OCI-LY7 (cell line): ENCODE results near the gene TINAGL1. TPM values are rescaled to one million over a fixed set of nuclear protein-coding genes. Genes with fewer than 3 reads are reported as not detected.

Experiments used
- BruUV-seq: library from RNA; stranded (reverse); fragments of 400-500 nt; replicated peaks from 2 replicates; lab custom pipeline; 2021; lab: Mats Ljungman, UMichigan
- CTCF ChIA-PET: fragments of 300-600 bp; sonication (Branson Sonifier 250); formaldehyde crosslinking; loops from one replicate; lab custom pipeline; 2022; ENCODE audit warnings: antibody characterized with exemption; ENCODE audit not compliant: unreplicated experiment; lab: Charles Lee
- POLR2A ChIA-PET: fragments of 300-600 bp; sonication (Branson Sonifier 250); formaldehyde crosslinking; loops from one replicate; lab custom pipeline; 2022; ENCODE audit warnings: antibody characterized with exemption; lab: Charles Lee
- DNase-seq: peaks from one replicate; pipeline ENCODE4 v3.0.0-alpha.2; 2015; ENCODE audit warnings: low spot score
- H2AFZ ChIP-seq: fragments of 200-600 bp; sonication (generic), shearing (Covaris generic); 2 replicates; pipeline ENCODE4 v1.6.1; 2014; ENCODE audit warnings: mild to moderate bottlenecking, antibody characterized with exemption, low read length, moderate library complexity
- H3K27ac ChIP-seq: fragments of 200-600 bp; sonication (generic); 2 replicates; pipeline ENCODE4 v1.5.1; 2014; ENCODE audit warnings: mixed run types, low read depth, mild to moderate bottlenecking, moderate library complexity, low read length, inconsistent platforms; ENCODE audit not compliant: poor library complexity, severe bottlenecking
- H3K36me3 ChIP-seq: fragments of 200-600 bp; sonication (generic); 2 replicates; pipeline ENCODE4 v1.6.1; 2014; ENCODE audit warnings: mild to moderate bottlenecking, antibody characterized with exemption, low read length, moderate library complexity, mixed read lengths; ENCODE audit not compliant: insufficient read depth
- H3K4me1 ChIP-seq: fragments of 200-600 bp; sonication (generic); 2 replicates; pipeline ENCODE4 v1.5.1; 2014; ENCODE audit warnings: mild to moderate bottlenecking, low read length; ENCODE audit not compliant: insufficient read depth, poor library complexity, severe bottlenecking
- H3K4me2 ChIP-seq: fragments of 200-600 bp; sonication (generic); 2 replicates; pipeline ENCODE4 v1.6.1; 2014; ENCODE audit warnings: mild to moderate bottlenecking, low read length
- H3K4me3 ChIP-seq: fragments of 200-600 bp; sonication (generic); 2 replicates; pipeline ENCODE4 v1.5.1; 2014; ENCODE audit warnings: mild to moderate bottlenecking, low read depth, low read length; ENCODE audit not compliant: poor library complexity, severe bottlenecking
- H3K79me2 ChIP-seq: fragments of 200-600 bp; sonication (generic); 2 replicates; pipeline ENCODE4 v1.6.1; 2016; ENCODE audit warnings: low read depth, mild to moderate bottlenecking, low read length, moderate library complexity, mixed read lengths; ENCODE audit not compliant: insufficient read depth
- H3K9me2 ChIP-seq: fragments of 200-600 bp; sonication (generic); 2 replicates; pipeline ENCODE4 v1.6.1; 2016; ENCODE audit warnings: mild to moderate bottlenecking, low read length, mixed read lengths; ENCODE audit not compliant: insufficient read depth
- H3K9me3 ChIP-seq: fragments of 200-600 bp; sonication (generic); 2 replicates; pipeline ENCODE4 v1.6.1; 2014; ENCODE audit warnings: mild to moderate bottlenecking, mixed run types, low read length, mixed read lengths
- H4K20me1 ChIP-seq: fragments of 200-600 bp; sonication (generic); 2 replicates; pipeline ENCODE4 v1.6.1; 2014; ENCODE audit warnings: mild to moderate bottlenecking, antibody characterized with exemption, low read length, moderate library complexity, mixed read lengths; ENCODE audit not compliant: insufficient read depth
- CTCF ChIP-seq: fragments of 200-600 bp; sonication (generic); conservative IDR thresholded peaks from 2 replicates; pipeline ENCODE4 v1.5.1; 2014; ENCODE audit warnings: mild to moderate bottlenecking, antibody characterized with exemption, low read length, moderate library complexity, mixed read lengths
- EZH2phosphoT487 ChIP-seq: fragments of 200-600 bp; sonication (generic); IDR thresholded peaks from 2 replicates; pipeline ENCODE4 v1.6.1; 2018; ENCODE audit warnings: low read depth, borderline replicate concordance, mild to moderate bottlenecking, mixed run types, antibody characterized with exemption, low read length, moderate library complexity, mixed read lengths
- intact Hi-C: fragments of 100-400 bp; cut with micrococcal nuclease; formaldehyde crosslinking; loops from one replicate; pipeline ENCODE4 v1.10.0; 2022; ENCODE audit not compliant: unreplicated experiment
- total RNA-seq, 2 experiments: library from RNA; depleted of rRNA in 1 of 2; stranded (reverse); fragments of >200 nt in 1 of 2; shearing (Covaris generic) in 1 of 2; gene quantifications; 2 replicates each; pipeline ENCODE4 v1.2.3, GENCODE V29; 2014 to 2022

Gene TINAGL1
- total RNA-seq, 2 experiments from 2014 or later: 0.17 TPM; not detected in 1

- no peaks in the 10 kb centered on the region for H3K9me3 ChIP-seq
- H3K4me3 ChIP-seq: no peak overlapping the region
- H3K79me2 ChIP-seq: no peaks in the 10 kb centered on the region
- H3K4me1 ChIP-seq: no peaks in the 10 kb centered on the region
- H3K36me3 ChIP-seq: no peaks in the 10 kb centered on the region
- CTCF ChIA-PET: no interaction called here
- BruUV-seq: no TSS peak
- no peak overlapping the region for H3K27ac ChIP-seq
- no peak for DNase-seq
- intact Hi-C loops: no loop called here
- no peak overlapping the region for H2AFZ ChIP-seq
- no peaks in the 10 kb centered on the region for H3K9me2 ChIP-seq
- TF ChIP-seq CTCF: no peak
- no peak for TF ChIP-seq EZH2phosphoT487
- H4K20me1 ChIP-seq: no peaks in the 10 kb centered on the region; the same call in 1 of the 2 replicates
- no peak overlapping the region for H3K4me2 ChIP-seq
- POLR2A ChIA-PET: no interaction called here
Observed at GRCh38 chr1:31576743-31577455, 584 bp downstream of the TINAGL1 start.

DNA sequence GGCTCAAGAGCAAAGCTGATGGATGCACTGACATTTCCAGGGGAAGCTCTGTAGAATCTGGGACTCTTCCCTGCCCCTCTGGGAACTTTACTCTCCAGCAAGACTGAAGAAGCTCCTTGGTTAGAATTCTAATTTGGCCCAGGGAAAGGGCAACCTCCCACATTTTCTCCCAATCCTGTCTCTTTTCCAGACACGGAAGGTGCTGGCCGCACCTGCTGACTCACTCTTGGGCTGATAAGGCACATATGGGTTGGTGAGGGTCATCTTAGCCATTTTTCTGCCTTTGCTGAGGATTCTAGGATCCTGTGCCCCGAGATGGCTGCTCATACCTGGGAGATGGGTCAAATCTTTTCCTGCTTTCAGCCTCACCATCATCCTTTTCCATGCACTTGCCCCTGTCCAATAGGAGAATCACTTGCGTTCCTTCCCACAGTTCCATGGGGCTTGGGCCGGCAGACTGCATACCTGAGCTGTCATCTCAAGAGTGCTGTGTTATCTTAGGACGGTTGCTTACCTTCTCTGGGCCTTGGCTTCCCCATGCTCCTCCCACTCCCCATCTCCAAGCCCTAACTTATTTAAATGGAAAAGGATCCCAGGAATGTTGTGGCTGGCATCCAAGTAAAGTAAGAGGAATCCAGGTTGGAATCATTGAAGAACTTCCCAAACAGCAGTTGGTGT, 1.3 kb downstream of the TINAGL1 start:
- ChIA-PET POLR2A (interaction anchor here (0.6 to 1.1 kb wide), 2 partner anchors 23 to 204 kb away, joined by 3 to 4 read pairs; no protein-coding TSS in a partner anchor), CTCF (interaction anchor here (0.9 kb wide), 1 partner anchor 10 kb away, joined by 3 read pairs; no protein-coding TSS in a partner anchor)
- Histone ChIP-seq H3K9me3 (no peaks in the 10 kb centered on the region), H2AFZ (no peak overlapping the region), H3K9me2 (no peaks in the 10 kb centered on the region), H3K4me1 (no peaks in the 10 kb centered on the region), H4K20me1 (no peaks in the 10 kb centered on the region; the same call in 1 of the 2 replicates), H3K27ac (no peak overlapping the region), H3K4me3 (no peak overlapping the region), H3K36me3 (no peaks in the 10 kb centered on the region), H3K4me2 (no peak overlapping the region), H3K79me2 (no peaks in the 10 kb centered on the region)
- TF ChIP-seq CTCF (no peak), EZH2phosphoT487 (no peak)
- DNase-seq: no peak
- intact Hi-C loops: no loop called here
- BruUV-seq: no TSS peak
